ENCODE measurements around the gene MGMT. TPM values are rescaled to one million over a fixed set of nuclear protein-coding genes. Genes with fewer than 3 reads are reported as not detected.

MGMT gene
- total and polyA plus RNA-seq, 2 of the 4 experiments (the other 2 are of a cell fraction), result 11.5 to 17.8 TPM

- Histone ChIP-seq H2AFZ (replicated peaks; ENCODE audit: low read length, poor library complexity) (no peak overlapping the region), H3K9me3 (ENCODE audit: control insufficient read depth, insufficient read depth, low read length) (no peaks in the 10 kb centered on the region), H4K8ac (ENCODE audit: low read depth in 2 of 2, low read length in 2 of 2) (no peak overlapping the region), H3K14ac (replicated peaks; ENCODE audit: low read depth, low read length) (no peak overlapping the region), H3K18ac (ENCODE audit: low read depth, low read length) (no peak overlapping the region), H3K4me1 (ENCODE audit: control insufficient read depth, insufficient read depth, low read length) (no peaks in the 10 kb centered on the region; the same call in 1 of the 2 replicates), H2BK120ac (ENCODE audit: low read depth, low read length) (no peak overlapping the region), H4K5ac (ENCODE audit: low read depth, low read length) (no peak overlapping the region), H4K91ac (ENCODE audit: insufficient read depth, low read depth, low read length) (no peak overlapping the region), H3K4me2 (ENCODE audit: low read depth, low read length) (no peak overlapping the region), H2BK5ac (ENCODE audit: low read depth, low read length, poor library complexity, severe bottlenecking) (no peak overlapping the region), H2BK15ac (ENCODE audit: low read depth, low read length) (no peak overlapping the region), H3K56ac (ENCODE audit: extremely low read depth, insufficient read depth, low read length) (no peak overlapping the region), H3K36me3 (ENCODE audit: control insufficient read depth, insufficient read depth, low read length) (no peaks in the 10 kb centered on the region; the same call in 1 of the 2 replicates), H3K79me1 (ENCODE audit: low read depth in 1 of 2, low read length in 2 of 2) (no peaks in the 10 kb centered on the region), H3K27ac (ENCODE audit: insufficient read depth, low read length) (no peak overlapping the region), H2BK20ac (ENCODE audit: low read depth, low read length) (no peak overlapping the region), H4K20me1 (ENCODE audit: insufficient read depth, low read length) (no peaks in the 10 kb centered on the region), H2AK5ac (ENCODE audit: low read depth, low read length) (no peak overlapping the region), H3K9me1 (ENCODE audit: insufficient read depth, low read length) (no peaks in the 10 kb centered on the region), H3K9ac (ENCODE audit: low read depth, low read length) (no peak overlapping the region), H3K4ac (ENCODE audit: low read depth, low read length) (no peak overlapping the region), H2AK9ac (replicated peaks; ENCODE audit: low read depth, low read length, poor library complexity) (no peak overlapping the region), H3K4me3 (ENCODE audit: insufficient read depth, low read depth, low read length) (no peak overlapping the region), H3K23ac (ENCODE audit: low read depth, low read length) (no peak overlapping the region), H3K27me3 (ENCODE audit: control insufficient read depth, insufficient read depth, low read length) (no peaks in the 10 kb centered on the region)
- ChIA-PET CTCF (no interaction called here), POLR2A (ENCODE audit: unreplicated experiment) (no interaction called here)
- ATAC-seq (ENCODE audit: low read depth), result no peak
- intact Hi-C loops (cut with micrococcal nuclease) (no loop called here), dilution Hi-C loops (cut with HindIII; ENCODE audit: low sequenced_read_pairs, unreplicated experiment) (no loop called here), in situ Hi-C loops (cut with MboI; ENCODE audit: low sequenced_read_pairs) (no loop called here)
- no peak for TF ChIP-seq RAD21 (IDR thresholded peaks at IDR 0.05; ENCODE audit: low read length)
- 85% methylated on average over 7 of the region's 11 CpGs; no CpG with 5 or more reads in 1 of the 2 experiments for WGBS, 2 experiments (ENCODE audit: extremely low coverage in 2 of 2, insufficient read length in 1 of 2)
- no TSS peak for BruUV-seq (replicated peaks)
- no peak for DNase-seq
Observed at GRCh38 chr10:129706523-129706922, 239.5 kb downstream of the MGMT start.

Measured in IMR-90 (cell line).